ENCODE data around the gene MMP15. TPM values are rescaled to one million over a fixed set of nuclear protein-coding genes. Genes with fewer than 3 reads are reported as not detected.

MMP15 gene
- total RNA-seq, 1 experiment from 2014 or later: 55.5 TPM

DNA sequence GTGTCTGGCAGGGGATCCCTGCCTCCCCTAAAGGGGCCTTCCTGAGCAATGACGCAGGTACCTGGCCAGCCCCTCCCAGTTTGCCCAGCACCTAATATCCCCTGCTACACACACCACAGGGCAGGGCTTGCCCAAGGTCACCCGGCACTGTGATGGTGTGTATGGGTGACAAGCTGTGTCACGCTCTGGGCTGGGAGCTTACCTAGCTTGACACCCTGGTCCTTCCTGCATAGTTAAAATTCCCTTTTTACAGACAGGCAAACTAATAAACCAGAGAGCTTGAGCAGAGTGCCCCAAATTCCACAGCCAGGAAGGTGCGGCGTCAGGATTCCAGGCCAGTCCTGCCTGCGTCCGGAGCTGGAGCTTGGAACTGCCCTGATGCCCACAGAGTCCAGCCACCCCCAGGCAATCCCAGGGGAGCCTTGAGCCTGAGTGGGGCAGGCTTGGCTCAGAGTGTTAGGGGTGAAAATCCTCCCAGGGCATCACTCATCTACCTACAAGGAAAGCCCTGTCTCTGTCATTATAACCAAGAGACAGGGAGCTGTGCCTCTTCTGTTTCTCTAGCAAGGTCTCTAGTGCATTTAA lies 18.1 kb downstream of the MMP15 start (continued):
- TF ChIP-seq, protein P1, sequence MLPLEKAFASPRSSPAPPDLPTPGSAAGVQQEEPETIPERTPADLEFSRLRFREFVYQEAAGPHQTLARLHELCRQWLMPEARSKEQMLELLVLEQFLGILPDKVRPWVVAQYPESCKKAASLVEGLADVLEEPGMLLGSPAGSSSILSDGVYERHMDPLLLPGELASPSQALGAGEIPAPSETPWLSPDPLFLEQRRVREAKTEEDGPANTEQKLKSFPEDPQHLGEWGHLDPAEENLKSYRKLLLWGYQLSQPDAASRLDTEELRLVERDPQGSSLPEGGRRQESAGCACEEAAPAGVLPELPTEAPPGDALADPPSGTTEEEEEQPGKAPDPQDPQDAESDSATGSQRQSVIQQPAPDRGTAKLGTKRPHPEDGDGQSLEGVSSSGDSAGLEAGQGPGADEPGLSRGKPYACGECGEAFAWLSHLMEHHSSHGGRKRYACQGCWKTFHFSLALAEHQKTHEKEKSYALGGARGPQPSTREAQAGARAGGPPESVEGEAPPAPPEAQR (CRISPR knock-in tag; IDR thresholded peaks at IDR 0.05): no peak

DNA sequence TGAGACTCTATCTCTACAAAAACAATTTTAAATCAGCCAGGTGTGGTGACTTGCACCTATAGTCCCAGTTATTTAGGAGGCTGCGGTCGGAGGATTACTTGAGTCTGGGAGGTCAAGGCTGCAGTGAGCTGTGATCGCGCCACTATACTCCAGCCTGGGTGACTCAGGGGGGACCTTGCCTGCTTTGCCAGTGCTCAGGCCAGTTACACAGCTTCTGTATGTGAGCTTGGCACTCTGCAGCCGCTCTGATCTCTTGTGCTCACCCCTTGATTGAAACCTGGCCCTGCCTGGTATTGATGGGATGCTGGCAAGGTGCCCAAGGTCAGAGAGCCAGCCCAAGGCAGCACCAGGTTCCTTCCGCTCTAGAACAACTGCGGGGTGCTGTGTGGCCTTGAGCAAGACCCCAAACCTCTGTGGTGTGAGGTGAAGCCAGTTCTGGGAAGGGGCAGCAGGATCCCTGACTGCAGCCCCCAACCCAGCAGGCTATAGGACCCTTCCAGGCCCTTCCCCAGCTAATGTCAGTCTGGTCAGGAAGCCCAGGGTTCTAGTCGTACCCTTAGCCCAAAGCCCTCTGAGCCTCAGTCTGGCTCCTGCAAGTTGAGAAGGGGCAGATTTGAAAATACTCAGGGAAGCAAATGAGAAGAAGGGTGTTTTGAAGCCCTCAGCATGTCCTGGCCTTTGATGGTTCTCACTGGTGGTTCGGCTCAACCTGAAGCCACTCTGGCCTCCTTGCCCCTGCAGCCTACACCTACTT lies 18.9 kb downstream of the MMP15 start:
- H3K4me1 Mint-ChIP-seq: peaks cover 19% of the 10 kb centered on the region
- H3K36me3 Mint-ChIP-seq: peaks cover 19% of the 10 kb centered on the region
- DNase-seq (ENCODE audit: low spot score): no peak
- no peak overlapping the region for H3K27ac Mint-ChIP-seq
- CTCF ChIA-PET: interaction anchor here (1.2 kb wide), 1 partner anchor 77 kb away, joined by 6 read pairs; no protein-coding TSS in a partner anchor
- no peak for TF ChIP-seq PRRX2 (CRISPR knock-in tag; IDR thresholded peaks at IDR 0.05)
- TF ChIP-seq HMGXB4 (CRISPR knock-in tag; IDR thresholded peaks at IDR 0.05): no peak
- no peak for TF ChIP-seq ZNF232 (CRISPR knock-in tag; IDR thresholded peaks at IDR 0.05)
- TF ChIP-seq JAZF1 (CRISPR knock-in tag; IDR thresholded peaks at IDR 0.05): no peak
- no peak for TF ChIP-seq AR (CRISPR knock-in tag; IDR thresholded peaks at IDR 0.05)
- TF ChIP-seq USF1 (CRISPR knock-in tag; IDR thresholded peaks at IDR 0.05): no peak
- no peak for TF ChIP-seq TEAD1 (CRISPR knock-in tag; IDR thresholded peaks at IDR 0.05)
- TF ChIP-seq AFF4 (CRISPR knock-in tag; IDR thresholded peaks at IDR 0.05; ENCODE audit: borderline replicate concordance): no peak
- no peak for TF ChIP-seq SP1 (CRISPR knock-in tag; conservative IDR thresholded peaks at IDR 0.05)
- POLR2A ChIA-PET: no interaction called here
- no peak for ATAC-seq
- H3K9me3 Mint-ChIP-seq: no peaks in the 10 kb centered on the region
- H3K27me3 Mint-ChIP-seq (ENCODE audit: low read depth): no peaks in the 10 kb centered on the region
- H3K4me3 Mint-ChIP-seq: no peak overlapping the region

DNA sequence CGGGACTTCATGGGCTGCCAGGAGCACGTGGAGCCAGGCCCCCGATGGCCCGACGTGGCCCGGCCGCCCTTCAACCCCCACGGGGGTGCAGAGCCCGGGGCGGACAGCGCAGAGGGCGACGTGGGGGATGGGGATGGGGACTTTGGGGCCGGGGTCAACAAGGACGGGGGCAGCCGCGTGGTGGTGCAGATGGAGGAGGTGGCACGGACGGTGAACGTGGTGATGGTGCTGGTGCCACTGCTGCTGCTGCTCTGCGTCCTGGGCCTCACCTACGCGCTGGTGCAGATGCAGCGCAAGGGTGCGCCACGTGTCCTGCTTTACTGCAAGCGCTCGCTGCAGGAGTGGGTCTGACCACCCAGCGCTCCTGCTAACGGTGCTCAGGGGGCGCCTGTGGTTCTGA lies 19.5 kb downstream of the MMP15 start:
- CTCF ChIA-PET: no interaction called here
- peaks cover 20% of the 10 kb centered on the region for H3K4me1 Mint-ChIP-seq
- DNase-seq (ENCODE audit: low spot score) (no peak), ATAC-seq (no peak)
- H3K9me3 Mint-ChIP-seq: no peaks in the 10 kb centered on the region
- H3K36me3 Mint-ChIP-seq: peaks cover 14% of the 10 kb centered on the region
- H3K4me3 Mint-ChIP-seq: no peak overlapping the region
- no peaks in the 10 kb centered on the region for H3K27me3 Mint-ChIP-seq (ENCODE audit: low read depth)
- no peak overlapping the region for H3K27ac Mint-ChIP-seq
- POLR2A ChIA-PET: no interaction called here
- no peak for TF ChIP-seq AFF4 (CRISPR knock-in tag; IDR thresholded peaks at IDR 0.05; ENCODE audit: borderline replicate concordance)
- TF ChIP-seq NR1H2 (CRISPR knock-in tag; IDR thresholded peaks at IDR 0.05): no peak
- no peak for TF ChIP-seq SMAD4 (CRISPR knock-in tag; IDR thresholded peaks at IDR 0.05)
